Ishikawa (cell line): Measurements from ENCODE around the gene HOXC5.
A peak's percentile ranks its signal among the peaks of the same experiment; 100 is the strongest.

ENCODE experiments used
- CEBPB ChIP-seq: IDR thresholded peaks from 2 replicates; pipeline ENCODE4 v1.6.1; 2012
- CREB1 ChIP-seq: IDR thresholded peaks from 2 replicates; pipeline ENCODE4 v1.6.1; 2012; ENCODE audit warnings: low read depth
- EP300 ChIP-seq: IDR thresholded peaks from 2 replicates; pipeline ENCODE4 v1.6.1; 2012; ENCODE audit warnings: borderline replicate concordance
- FOXM1 ChIP-seq: IDR thresholded peaks from 2 replicates; pipeline ENCODE4 v1.6.1; 2012; ENCODE audit warnings: low read depth, borderline replicate concordance
- RAD21 ChIP-seq: IDR thresholded peaks from 2 replicates; pipeline ENCODE4 v1.6.1; 2012; ENCODE audit warnings: low read depth
- YY1 ChIP-seq: IDR thresholded peaks from 2 replicates; pipeline ENCODE4 v1.6.1; 2012; ENCODE audit warnings: low read depth
- ZBTB7A ChIP-seq: IDR thresholded peaks from 2 replicates; pipeline ENCODE4 v1.6.1; 2012; ENCODE audit warnings: low read depth
- TF ChIP-seq, protein P1 (sequence below): IDR thresholded peaks from 2 replicates; pipeline ENCODE4 v1.6.1; 2012; ENCODE audit warnings: low read depth, mild to moderate bottlenecking
- TF ChIP-seq, protein P2 (sequence below): IDR thresholded peaks from 2 replicates; pipeline ENCODE4 v1.6.1; 2012
- TF ChIP-seq, protein P3 (sequence below): IDR thresholded peaks from 2 replicates; pipeline ENCODE4 v1.6.1; 2012

DNA sequence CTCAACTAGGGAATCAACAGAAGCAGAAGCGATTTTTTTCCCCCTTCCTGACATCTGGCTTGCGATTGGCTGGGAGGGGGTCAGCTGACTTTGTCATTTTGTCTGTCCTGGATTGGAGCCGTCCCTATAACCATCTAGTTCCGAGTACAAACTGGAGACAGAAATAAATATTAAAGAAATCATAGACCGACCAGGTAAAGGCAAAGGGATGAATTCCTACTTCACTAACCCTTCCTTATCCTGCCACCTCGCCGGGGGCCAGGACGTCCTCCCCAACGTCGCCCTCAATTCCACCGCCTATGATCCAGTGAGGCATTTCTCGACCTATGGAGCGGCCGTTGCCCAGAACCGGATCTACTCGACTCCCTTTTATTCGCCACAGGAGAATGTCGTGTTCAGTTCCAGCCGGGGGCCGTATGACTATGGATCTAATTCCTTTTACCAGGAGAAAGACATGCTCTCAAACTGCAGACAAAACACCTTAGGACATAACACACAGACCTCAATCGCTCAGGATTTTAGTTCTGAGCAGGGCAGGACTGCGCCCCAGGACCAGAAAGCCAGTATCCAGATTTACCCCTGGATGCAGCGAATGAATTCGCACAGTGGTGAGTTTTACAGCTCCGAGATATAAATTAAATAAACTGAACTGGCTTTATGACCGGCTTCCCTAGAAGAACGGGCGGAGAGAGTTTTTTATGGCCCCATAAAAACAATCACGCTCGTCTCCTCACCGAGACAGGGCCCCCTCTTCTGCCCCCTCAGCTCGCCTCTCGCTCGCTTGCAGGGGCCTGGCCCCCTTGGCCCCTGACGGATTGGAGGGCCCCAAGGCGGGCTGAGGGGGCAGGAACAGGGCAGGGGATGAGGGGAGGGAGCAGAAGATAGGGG, 4.3 kb upstream of the HOXC5 start, which contains the start of gene HOXC6:
- TF ChIP-seq FOXM1, result no peak
- TF ChIP-seq RAD21, result no peak
- TF ChIP-seq, protein P1, sequence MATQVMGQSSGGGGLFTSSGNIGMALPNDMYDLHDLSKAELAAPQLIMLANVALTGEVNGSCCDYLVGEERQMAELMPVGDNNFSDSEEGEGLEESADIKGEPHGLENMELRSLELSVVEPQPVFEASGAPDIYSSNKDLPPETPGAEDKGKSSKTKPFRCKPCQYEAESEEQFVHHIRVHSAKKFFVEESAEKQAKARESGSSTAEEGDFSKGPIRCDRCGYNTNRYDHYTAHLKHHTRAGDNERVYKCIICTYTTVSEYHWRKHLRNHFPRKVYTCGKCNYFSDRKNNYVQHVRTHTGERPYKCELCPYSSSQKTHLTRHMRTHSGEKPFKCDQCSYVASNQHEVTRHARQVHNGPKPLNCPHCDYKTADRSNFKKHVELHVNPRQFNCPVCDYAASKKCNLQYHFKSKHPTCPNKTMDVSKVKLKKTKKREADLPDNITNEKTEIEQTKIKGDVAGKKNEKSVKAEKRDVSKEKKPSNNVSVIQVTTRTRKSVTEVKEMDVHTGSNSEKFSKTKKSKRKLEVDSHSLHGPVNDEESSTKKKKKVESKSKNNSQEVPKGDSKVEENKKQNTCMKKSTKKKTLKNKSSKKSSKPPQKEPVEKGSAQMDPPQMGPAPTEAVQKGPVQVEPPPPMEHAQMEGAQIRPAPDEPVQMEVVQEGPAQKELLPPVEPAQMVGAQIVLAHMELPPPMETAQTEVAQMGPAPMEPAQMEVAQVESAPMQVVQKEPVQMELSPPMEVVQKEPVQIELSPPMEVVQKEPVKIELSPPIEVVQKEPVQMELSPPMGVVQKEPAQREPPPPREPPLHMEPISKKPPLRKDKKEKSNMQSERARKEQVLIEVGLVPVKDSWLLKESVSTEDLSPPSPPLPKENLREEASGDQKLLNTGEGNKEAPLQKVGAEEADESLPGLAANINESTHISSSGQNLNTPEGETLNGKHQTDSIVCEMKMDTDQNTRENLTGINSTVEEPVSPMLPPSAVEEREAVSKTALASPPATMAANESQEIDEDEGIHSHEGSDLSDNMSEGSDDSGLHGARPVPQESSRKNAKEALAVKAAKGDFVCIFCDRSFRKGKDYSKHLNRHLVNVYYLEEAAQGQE, result no peak
- TF ChIP-seq, protein P2, sequence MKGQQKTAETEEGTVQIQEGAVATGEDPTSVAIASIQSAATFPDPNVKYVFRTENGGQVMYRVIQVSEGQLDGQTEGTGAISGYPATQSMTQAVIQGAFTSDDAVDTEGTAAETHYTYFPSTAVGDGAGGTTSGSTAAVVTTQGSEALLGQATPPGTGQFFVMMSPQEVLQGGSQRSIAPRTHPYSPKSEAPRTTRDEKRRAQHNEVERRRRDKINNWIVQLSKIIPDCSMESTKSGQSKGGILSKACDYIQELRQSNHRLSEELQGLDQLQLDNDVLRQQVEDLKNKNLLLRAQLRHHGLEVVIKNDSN, result peak; percentile 84
- no peak for TF ChIP-seq CEBPB
- TF ChIP-seq, protein P3, sequence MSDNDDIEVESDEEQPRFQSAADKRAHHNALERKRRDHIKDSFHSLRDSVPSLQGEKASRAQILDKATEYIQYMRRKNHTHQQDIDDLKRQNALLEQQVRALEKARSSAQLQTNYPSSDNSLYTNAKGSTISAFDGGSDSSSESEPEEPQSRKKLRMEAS, result no peak
- TF ChIP-seq ZBTB7A, result no peak
- TF ChIP-seq EP300, result no peak
- no peak for TF ChIP-seq YY1
- no peak for TF ChIP-seq CREB1
